DMS114 treated with DMSO at 0.1 percent for 48 hours (cell line): ENCODE results near the gene SHF.
"Not testable (repeated sequence)": the region's sequence is repeated elsewhere in the genome, so short reads cannot be mapped to it uniquely, and the experiment has no call there.

Experiments
- DNase-seq: peaks from one replicate; lab custom pipeline; 2025; ENCODE audit not compliant: unreplicated experiment; lab: John Stamatoyannopoulos, UW

Gene SHF

DNA sequence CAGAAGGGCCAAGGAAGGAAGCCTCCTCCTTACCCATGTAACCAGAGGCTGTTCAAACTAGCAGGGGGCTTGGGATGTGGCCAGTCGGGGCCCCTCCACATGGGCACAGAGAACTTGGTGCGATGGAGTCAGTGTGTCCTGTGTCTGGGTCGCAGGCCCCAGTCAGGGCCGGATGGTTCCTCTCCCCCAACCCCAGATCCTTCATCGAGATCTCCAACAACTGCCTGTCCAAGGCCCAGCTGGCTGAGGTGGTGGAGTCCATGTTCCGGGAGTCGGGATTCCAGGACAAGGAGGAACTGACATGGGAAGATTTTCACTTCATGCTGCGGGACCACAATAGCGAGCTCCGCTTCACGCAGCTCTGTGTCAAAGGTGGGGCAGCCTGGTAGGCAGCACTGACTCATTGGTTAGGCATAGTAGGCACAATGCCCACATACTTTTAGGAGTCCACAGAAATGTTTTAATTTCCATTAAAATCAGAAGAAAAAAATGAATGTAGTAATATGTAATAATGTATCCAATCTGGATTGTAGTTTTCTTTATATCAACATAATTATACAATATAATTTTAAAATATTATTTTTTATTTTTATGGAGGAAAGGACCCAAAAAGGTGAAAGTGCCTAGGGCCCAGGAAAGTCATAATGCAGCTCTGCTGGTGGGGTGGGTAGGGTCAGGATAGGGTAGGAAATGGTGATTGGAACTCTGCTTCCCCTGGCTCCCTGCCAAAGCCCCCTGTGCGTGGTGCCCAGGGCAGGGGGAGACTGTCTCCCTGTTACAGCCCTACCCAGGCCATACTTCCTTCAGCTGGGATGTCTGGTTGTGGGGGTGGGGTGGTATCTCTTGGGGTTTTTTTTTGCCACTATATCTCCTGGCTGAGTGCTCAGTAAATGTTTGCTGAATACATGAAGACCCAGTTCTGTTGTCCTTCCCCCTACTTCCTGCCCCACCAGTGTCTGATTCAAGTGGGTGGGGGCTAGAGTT is 39.4 kb downstream of the SHF start:
- no peak for DNase-seq

DNA sequence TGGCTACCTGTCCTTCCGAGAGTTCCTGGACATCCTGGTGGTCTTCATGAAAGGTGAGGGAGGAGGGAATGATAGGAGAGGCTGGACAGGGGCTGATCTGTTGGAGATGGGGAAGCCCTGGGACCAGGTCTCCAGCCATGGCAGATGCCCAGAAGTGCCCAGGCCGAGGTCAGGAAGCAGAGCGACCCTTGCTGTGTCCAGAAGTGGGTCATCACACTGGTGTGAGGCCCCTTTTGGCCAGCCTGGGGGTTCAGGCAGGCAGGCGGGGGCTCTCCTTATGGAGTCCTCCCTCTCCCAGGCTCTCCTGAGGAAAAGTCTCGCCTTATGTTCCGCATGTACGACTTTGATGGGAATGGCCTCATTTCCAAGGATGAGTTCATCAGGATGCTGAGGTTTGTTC is 40.2 kb downstream of the SHF start:
- no peak for DNase-seq

DNA sequence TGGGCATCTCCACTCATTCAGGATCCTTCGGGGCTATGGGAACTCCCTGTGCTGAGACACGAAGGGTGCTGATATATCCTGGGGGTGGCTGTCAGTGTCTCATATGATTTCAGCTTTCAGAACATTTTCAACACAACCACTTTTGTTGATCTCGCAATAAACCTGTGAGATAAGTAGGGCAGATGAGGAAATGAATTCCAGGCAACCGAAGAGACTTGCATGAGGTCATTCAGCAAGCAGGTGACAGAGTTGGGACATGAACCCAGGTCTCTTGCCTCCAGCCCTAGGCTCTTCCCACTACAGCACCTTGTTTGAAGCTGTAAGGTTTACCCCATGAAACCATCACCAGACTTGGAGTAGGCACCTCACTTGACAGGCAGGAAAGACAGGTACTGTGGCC is 41.4 kb downstream of the SHF start:
- no peak for DNase-seq

DNA sequence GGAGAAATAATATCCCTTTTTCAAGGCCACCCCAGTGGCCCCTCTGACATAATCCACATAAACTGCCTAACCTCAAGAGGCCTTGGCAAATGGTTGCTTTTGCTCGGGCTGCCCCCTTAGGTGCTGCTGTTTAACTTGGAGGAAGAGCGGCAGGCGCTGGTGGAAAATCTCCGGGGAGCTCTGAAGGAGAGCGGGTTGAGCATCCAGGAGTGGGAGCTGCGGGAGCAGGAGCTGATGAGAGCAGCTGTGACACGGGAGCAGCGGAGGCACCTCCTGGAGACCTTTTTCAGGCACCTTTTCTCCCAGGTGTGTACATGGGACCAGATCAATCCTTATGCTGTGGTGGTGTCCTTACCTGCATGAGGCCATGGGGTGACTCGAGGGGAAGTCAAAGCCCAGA is 43.0 kb downstream of the SHF start:
- DNase-seq = no peak

DNA sequence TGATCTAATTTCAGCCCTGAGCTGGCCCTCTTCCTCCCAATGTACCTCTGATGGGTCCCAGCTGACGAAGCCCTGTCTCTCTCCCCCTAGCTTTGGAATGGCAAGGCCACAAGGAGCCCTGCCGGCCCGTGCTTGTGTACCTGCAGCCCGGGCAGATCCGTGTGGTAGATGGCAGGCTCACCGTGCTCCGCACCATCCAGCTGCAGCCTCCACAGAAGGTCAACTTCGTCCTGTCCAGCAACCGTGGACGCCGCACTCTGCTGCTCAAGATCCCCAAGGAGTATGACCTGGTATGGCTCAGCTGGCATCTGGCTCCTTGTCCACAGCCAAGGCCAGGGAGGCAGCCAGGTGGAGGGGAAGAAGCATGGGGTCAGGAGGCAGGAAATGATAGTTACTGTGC is 43.8 kb downstream of the SHF start:
- no peak for DNase-seq

DNA sequence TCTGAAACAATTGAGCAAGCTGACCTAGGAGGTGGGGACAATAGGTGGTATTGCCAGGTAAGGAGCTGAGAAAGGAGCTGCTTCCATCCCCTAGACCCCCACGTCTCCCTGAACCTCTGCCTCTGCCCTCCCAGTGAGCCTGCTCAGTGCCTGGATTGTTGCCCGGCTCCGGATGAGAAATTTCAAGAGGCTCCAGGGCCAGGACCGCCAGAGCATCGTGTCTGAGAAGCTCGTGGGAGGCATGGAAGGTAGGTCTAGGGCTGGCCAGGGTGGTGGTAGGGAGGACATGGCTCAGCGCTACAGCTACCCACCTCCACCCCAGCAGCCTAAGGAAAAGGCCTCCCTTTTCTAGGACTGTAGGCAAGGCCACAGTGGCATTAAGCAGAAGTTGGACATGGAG is 44.7 kb downstream of the SHF start:
- DNase-seq = no peak

DNA sequence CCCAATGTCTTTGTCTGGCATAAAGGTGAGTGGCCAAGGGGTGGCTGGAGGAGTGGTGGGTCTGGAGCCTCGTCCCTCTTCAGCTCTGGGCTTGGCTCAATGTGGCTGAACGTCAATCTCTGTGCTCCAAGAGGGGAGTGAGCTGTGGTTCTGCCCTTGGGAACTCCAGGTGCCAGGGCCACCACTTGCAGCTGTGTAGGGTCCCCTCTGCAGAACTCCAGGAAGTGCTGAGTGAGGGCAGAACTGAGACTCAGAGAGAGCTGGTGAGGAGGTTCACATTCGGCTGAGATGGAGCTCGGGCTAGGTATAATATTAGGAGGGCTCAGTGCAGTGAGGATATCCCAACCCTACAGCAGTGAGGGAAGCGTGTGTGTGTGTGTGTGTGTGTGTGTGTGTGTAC is 46.4 kb downstream of the SHF start:
- no peak for DNase-seq

DNA sequence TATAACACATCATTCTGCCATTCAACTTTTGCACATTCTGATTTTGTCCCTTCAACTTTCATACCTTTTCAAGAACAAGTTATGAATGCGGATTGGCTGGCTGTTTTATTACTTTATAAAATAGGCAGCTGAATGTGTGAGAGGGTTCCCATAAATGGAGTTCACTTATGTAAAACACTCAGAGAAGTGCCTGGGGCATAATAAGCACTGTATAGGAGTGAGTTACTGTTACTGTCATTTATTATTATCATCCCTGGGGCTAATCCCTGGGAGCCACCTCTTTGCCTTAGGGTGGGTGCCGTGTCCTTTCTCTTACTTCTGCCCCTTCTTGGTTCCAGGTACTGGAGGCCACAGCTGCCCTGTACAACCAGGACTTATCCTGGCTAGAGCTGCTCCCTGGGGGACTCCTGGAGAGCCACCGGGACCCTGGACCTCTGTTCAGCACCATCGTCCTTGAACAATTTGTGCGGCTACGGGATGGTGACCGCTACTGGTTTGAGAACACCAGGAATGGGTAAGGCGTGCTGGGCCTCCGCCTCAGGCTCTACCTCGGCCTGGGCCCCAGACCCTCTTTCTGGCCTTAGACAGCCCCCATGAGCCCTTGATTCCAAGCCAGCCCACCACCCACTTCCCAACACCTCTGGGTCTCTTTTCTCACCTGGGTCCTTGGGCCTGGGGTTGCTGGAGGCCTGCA is 47.1 kb downstream of the SHF start:
- no peak for DNase-seq

DNA sequence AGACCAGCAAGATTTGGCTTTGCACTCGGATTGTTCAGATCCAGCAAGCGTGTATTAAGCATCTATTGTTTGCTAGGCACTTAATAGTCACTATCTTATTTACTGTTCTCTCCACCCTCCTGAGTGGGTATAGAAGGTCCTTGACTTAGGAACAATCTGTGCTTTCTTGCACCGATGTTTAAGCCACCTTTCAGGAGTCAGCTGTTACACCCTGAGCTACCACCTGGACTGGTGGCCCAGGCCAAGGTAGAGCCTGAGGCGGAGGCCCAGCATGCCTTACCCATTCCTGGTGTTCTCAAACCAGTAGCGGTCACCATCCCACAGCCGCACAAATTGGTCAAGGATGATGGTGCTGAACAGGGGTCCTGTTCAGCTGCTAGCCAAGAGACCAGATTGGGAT is 48.0 kb downstream of the SHF start:
- DNase-seq = no peak

DNA sequence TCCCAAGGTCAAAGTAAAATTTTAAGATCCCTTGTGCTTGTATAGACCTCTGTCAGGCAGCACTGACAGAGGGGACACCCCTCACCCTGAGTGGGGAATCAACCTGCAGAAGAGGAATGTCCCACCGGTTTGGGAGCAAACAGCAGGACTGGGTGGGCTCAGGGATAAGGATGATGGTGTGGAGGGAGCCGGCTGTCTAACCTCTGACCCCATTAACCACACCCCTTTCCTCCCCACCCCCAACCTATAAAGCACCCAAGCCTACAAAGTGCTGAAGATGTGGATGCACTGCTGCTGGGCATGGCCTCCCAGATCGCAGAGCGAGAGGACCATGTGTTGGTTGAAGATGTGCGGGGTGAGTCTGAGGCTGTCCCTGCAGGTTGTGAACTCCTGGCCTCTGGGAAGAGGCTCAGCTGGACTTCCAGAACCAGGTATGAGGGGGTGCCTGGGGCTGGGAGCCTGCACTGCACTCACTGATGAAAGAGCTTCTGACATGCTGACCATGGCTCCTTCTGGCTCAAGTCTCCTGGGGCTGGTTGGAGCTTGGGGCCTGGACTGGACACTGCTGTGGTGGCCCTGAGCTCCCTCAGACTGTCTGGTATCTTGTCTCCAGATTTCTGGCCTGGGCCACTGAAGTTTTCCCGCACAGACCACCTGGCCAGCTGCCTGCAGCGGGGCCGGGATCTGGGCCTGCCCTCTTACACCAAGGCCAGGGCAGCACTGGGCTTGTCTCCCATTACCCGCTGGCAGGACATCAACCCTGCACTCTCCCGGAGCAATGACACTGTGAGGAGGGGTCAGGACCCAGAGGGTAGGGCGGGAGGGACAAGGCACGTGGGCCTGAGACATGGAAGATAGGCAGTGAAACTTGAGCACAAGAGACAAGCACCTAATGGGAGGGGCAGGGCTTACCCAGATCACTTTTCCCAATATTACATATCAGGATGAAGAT is 48.7 kb downstream of the SHF start:
- no peak for DNase-seq

DNA sequence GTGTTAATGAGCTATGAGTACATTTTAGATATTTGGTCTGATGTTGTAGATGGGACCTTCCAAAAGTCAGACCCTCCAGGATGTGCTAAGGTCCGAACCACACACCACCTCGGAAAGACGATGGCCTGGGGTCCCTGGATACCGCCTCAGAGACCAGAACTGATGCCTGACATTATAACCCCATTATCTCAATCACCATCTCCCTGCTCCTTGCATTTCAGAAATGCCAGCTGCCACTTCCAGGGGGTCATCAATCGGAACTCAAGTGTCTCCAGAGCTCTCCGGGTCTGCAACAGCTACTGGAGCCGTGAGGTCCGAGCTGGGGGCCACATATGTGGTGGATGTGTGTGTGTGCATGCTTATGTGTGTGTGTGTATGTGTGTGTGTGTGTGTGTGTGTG is 50.1 kb downstream of the SHF start:
- no peak for DNase-seq

DNA sequence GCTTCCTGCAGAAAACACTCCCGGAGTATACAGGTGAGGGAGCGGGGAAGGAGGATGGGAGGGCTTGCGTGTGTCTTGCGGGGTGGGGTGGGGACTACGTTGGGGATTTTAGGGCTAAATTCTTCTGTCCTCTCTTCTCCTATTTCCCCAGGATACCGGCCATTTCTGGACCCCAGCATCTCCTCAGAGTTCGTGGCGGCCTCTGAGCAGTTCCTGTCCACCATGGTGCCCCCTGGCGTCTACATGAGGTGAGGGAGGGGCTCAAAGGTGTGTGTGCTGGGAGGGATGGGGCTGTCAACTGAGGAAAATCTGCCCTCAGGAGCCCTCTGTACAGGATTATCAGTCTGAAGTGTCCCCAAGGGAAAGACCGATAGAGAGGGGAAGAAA is 51.4 kb downstream of the SHF start:
- no peak for DNase-seq

DNA sequence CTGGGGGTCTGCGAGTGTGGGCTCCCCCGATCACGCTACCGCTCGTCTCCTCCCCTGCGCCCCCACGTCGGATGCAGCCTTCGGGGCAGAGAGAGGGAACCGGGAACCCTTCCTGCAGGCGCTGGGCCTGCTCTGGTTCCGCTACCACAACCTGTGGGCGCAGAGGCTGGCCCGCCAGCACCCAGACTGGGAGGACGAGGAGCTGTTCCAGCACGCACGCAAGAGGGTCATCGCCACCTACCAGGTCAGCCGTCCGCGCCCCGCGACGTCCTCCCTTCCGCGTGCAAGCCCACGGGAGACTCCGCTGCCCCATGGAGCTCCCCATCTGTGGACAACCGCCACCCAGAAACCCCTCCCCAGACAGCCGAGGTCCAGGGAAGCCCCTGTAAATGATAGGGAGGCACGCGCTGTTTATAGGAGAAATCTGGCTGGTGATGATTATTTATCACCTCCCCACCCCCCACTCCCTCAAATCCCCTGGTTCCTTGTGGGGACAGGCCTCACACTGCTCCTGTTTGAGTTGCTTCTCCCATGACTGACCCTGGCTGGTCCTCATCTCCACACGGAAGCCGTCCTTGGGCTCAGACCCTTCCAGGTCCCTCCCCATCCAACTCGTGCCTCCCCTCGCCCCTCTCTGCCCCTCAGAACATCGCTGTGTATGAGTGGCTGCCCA is 51.9 kb downstream of the SHF start:
- DNase-seq = not testable (repeated sequence)

DNA sequence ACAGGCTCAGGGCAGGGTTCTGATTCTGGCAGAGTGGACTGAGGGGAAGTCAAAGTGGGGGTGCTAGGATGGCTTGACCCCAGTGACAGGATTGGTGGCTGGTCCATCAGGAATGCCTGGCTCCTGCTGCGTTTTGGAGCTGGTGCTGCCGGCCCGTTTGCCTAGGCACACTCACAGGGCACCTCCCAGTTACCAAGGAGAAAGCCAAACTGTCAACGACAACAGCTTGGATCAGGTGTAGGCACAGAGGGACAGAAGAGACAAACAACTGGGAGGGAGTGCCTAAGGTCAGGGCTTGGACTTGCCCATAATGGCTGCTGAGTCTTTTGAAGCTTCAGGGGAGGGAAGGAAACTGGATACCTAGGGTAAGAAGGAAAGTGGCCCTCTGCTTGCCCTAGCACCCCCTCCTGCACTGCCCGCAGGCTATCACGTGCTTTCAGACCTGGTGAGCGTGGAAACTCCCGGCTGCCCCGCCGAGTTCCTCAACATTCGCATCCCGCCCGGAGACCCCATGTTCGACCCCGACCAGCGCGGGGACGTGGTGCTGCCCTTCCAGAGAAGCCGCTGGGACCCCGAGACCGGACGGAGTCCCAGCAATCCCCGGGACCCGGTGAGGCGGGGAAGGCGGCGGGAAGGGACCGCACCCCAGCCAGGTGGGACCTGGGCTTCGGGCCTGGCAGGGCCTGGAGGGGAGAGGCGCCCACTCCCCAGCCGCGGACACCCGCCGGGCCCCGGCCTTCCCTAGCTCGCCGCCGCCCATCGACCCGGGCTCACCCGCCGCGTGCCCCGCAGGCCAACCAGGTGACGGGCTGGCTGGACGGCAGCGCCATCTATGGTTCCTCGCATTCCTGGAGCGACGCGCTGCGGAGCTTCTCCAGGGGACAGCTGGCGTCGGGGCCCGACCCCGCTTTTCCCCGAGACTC is 52.8 kb downstream of the SHF start:
- DNase-seq = no peak

DNA sequence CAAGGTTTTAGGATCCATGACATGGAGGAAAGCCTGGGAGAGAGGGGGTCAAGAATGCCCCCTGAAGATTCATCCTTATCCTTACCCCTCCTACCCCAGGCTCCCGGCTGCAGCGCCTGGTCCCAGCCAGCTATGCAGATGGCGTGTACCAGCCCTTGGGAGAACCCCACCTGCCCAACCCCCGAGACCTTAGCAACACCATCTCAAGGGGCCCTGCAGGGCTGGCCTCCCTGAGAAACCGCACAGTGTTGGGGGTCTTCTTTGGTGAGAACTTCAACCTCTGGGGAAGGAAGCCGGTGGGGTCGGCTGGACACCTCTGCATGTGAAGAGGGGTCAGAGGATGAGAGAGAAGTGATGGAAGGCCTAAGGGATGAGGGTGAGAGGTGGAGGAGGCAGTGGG is 53.7 kb downstream of the SHF start:
- no peak for DNase-seq

DNA sequence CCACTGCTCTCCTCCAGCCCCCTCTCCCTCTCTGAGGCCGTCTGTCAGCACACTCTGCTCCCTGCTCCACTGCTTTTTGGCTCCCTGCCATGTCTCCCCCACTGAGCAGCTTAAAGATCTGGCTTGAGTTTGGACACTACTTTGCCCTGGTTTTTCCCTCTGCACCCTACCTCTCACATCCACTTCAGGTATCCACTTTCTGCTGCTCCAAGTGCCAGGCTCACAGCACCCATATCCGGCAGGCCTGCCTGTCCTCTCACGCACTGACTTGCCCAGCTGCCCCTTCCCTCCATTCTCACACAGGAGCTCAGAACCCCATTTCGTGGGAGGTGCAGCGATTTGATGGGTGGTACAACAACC is 54.2 kb downstream of the SHF start:
- DNase-seq = no peak

DNA sequence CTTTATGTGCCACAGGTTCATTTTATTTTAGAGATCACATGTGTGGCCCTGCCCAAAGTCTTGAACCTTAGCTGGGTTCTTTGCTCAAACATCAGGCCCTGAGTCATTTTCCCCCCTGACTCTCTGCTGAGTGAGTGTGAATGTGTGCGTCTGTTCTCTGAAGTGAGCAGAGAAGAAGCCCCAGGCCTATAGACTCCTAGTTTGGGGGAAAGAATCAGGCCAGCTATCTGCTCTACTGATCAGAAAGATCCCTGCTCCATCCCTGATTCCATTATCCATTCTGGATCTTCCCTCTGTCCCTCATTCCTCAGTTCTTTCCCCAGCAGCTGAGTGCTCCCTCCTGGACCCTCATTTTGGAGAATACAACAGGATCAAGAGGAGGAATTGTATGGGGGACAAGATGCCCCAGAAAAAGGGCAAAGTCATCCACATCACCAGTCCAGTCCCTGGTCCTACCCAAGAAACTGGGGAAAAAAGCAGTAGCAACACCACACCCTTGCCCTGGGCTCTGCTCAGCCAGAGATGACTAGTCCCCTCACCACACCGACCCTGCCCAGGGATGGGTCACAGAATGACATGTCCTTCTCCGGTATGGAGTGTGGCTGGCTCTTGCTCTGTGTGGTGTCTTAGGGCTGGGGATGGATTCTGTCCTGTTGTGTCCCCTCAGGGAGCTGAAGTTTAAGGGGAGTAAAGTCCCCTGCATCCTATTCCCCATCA is 54.8 kb downstream of the SHF start:
- no peak for DNase-seq

DNA sequence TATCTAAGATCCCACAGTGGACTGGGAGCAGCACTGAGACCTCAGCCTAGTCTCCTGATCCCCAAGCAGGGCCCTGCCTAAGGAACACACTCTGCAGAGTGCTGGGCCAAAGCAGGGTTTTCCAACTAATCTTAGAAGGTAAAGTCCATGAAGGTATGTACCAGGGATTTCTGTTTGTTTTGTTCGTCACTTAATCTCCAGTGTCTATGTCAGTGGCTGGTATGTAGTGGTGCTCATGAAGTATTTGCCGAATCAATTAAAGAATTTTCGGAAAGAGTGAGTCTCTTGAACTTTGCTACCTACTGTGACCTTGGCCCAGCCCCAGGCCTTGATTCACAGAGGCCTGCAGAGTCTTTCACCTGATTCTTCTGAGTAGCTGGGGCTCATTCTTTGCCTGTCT is 56.3 kb downstream of the SHF start:
- DNase-seq = no peak

DNA sequence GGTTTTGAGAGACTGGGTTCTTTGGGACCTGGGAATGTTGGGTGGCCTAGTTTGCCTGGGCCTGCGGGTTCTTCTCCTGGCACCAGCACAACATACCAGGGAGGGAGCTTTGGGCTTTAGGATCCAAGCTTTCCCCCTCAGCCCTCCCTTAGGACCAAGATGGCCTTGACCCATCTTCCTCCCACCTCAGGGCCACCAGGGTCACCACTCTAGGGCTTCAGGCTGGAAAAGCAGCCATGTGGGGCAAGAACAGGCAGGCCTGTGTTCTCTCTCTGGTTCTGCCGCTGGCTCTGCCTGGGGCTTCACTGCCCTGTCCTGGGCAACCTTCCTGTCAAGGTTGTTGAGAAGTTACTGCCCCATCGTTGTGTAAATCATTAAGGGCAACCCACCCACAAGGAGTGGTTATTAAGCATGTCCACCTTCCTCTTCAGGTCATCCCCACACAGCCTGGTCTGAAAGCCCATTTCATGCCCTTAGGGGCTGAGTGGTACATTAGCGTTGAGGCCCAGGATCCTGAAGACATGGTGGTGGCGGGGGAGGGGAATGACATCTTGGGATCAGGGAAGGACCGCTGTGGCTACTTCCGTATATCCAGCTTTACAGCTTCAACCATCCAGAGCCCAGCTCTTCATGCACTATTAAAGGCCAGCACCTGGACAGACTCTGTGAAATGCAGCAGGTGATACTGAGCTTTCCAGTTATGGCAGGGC is 57.3 kb downstream of the SHF start:
- no peak for DNase-seq
